Measurements from ENCODE around the gene CTCFL. TPM values are rescaled to one million over a fixed set of nuclear protein-coding genes. Genes with fewer than 3 reads are reported as not detected.

Gene CTCFL
- total and polyA plus RNA-seq, 2 of the 8 experiments (the other 6 are each of a cell fraction or from before 2014, with no cell fraction given) = 0.30 to 0.80 TPM

GRCh38 chr20:57559289-57559634 lies 34.3 kb upstream of the CTCFL start (continued):
- TF ChIP-seq JUND (IDR thresholded peaks at IDR 0.05; ENCODE audit: low read length) = no peak
- TF ChIP-seq EZH2 (IDR thresholded peaks at IDR 0.05; ENCODE audit: low read depth, low read length, severe bottlenecking) = no peak
- no peak for TF ChIP-seq SIX5 (IDR thresholded peaks at IDR 0.05; ENCODE audit: low read depth, low read length)
- TF ChIP-seq HDAC2 (IDR thresholded peaks at IDR 0.05; ENCODE audit: borderline replicate concordance in 1 of 2, low read depth in 2 of 2, low read length in 2 of 2) = no peak
- no peak for TF ChIP-seq NRF1 (IDR thresholded peaks at IDR 0.05; ENCODE audit: low read depth, low read length)
- TF ChIP-seq NANOG (IDR thresholded peaks at IDR 0.05; ENCODE audit: insufficient read depth, low read depth, low read length, poor library complexity, severe bottlenecking) = no peak
- no peak for TF ChIP-seq SP4 (IDR thresholded peaks at IDR 0.05; ENCODE audit: low read length)
- TF ChIP-seq CHD2 (IDR thresholded peaks at IDR 0.05; ENCODE audit: low read length) = no peak
- no peak for TF ChIP-seq PHF8 (conservative IDR thresholded peaks at IDR 0.05; ENCODE audit: low read depth, low read length)
- TF ChIP-seq BACH1 (IDR thresholded peaks at IDR 0.05; ENCODE audit: low read length) = no peak
- TF ChIP-seq RBBP5 (IDR thresholded peaks at IDR 0.05; ENCODE audit: borderline replicate concordance, low read depth, low read length) = no peak
- TF ChIP-seq EP300 (IDR thresholded peaks at IDR 0.05; ENCODE audit: borderline replicate concordance in 1 of 2, low read depth in 2 of 2, low read length in 2 of 2) = no peak
- TF ChIP-seq RXRA (IDR thresholded peaks at IDR 0.05; ENCODE audit: insufficient read depth, low read depth, low read length) = no peak
- TF ChIP-seq EGR1 (IDR thresholded peaks at IDR 0.05; ENCODE audit: borderline replicate concordance, low read depth, low read length) = no peak
- TF ChIP-seq ATF2 (IDR thresholded peaks at IDR 0.05; ENCODE audit: low read length) = no peak

Measured in H1 (cell line).